HG03045 (cell line): ENCODE results near the gene HHIPL1.

Experiments used
- ATAC-seq: cut with Tn5 transposase; IDR thresholded peaks from one replicate; pipeline ENCODE4 v1.9.1; 2021; ENCODE audit warnings: mild to moderate bottlenecking, moderate library complexity; ENCODE audit not compliant: unreplicated experiment

The HHIPL1 gene

GRCh38 chr14:99727096-99727870 lies 82.4 kb downstream of the HHIPL1 start:
- ATAC-seq, result no peak

GRCh38 chr14:99728231-99728920 lies 83.4 kb downstream of the HHIPL1 start:
- ATAC-seq, result no peak

GRCh38 chr14:99728981-99729451 lies 84.1 kb downstream of the HHIPL1 start:
- no peak for ATAC-seq
